Activated CD8-positive, alpha-beta T cell treated with anti-CD3 and anti-CD28 coated beads, Interleukin-2, amount 10 ng/mL, durations not matched to agents 7 days and 5 days (primary cell): ENCODE results near the gene SREK1. TPM values are rescaled to one million over a fixed set of nuclear protein-coding genes. Genes with fewer than 3 reads are reported as not detected.
A peak's percentile ranks its signal among the peaks of the same experiment; 100 is the strongest.

Experiments used
- ATAC-seq: fragments of 150-1000 bp; cut with Tn5 transposase; one replicate; pipeline ENCODE4 v1.10.0; 2021; ENCODE audit warnings: moderate library complexity
- CTCF ChIA-PET: fragments of 350-600 bp; sonication (Branson Sonifier 250); formaldehyde crosslinking; loops from one replicate; lab custom pipeline; 2021; ENCODE audit warnings: antibody characterized with exemption; lab: Charles Lee
- POLR2A ChIA-PET: fragments of 350-600 bp; sonication (Branson Sonifier 250); formaldehyde crosslinking; loops from one replicate; lab custom pipeline; 2021; ENCODE audit warnings: antibody characterized with exemption; lab: Charles Lee
- DNase-seq: peaks from one replicate; pipeline ENCODE4 v3.0.0-alpha.2; 2020
- H3K27ac Mint-ChIP-seq: one replicate; pipeline ENCODE4 v1.8.0; 2021; ENCODE audit warnings: mild to moderate bottlenecking, mixed read lengths
- H3K27me3 Mint-ChIP-seq: one replicate; pipeline ENCODE4 v1.8.0; 2021; ENCODE audit warnings: low read depth, mixed read lengths
- H3K36me3 Mint-ChIP-seq: one replicate; pipeline ENCODE4 v1.8.0; 2021; ENCODE audit warnings: low read depth, mixed read lengths
- H3K4me1 Mint-ChIP-seq: one replicate; pipeline ENCODE4 v1.8.0; 2021; ENCODE audit warnings: low read depth, mixed read lengths
- H3K4me3 Mint-ChIP-seq: one replicate; pipeline ENCODE4 v1.8.0; 2021; ENCODE audit warnings: mild to moderate bottlenecking, mixed read lengths
- H3K9me3 Mint-ChIP-seq: one replicate; pipeline ENCODE4 v1.8.0; 2022; ENCODE audit warnings: mixed read lengths; ENCODE audit not compliant: insufficient read depth
- total RNA-seq, 2 experiments: library from RNA; stranded (reverse); gene quantifications; one replicate each; pipeline ENCODE4 v1.2.3, GENCODE V29; 2021

Gene SREK1
- total RNA-seq, 2 experiments from 2014 or later: 62.3 TPM

DNA sequence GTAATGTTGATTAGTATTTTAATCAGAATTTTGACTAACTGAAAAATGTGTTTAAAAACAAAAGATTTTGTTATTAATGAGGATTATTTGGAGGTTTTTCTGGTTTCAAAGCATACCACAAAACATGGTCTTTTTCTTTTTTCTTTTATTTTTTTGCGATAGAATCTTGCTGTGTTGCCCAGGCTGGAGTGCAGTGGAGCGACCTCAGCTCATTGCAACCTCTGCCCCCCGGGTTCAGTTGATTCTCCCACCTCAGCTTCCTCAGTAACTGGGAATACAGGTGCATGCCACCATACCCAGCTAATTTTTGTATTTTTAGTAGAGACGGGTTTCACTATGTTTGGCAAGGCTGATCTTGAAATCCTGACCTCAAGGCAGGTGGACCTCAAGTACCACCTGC lies 24.1 kb downstream of the SREK1 start:
- ChIA-PET POLR2A (interaction anchor here (1.4 kb wide), 1 partner anchor 24 kb away, joined by 4 read pairs; the partner anchor contains the start of gene SREK1), CTCF (interaction anchor here (0.7 to 1.5 kb wide), 2 partner anchors 11 to 13 kb away, joined by 3 to 5 read pairs; no protein-coding TSS in a partner anchor)
- ATAC-seq: no peak
- no peak for DNase-seq
- Mint-ChIP-seq H3K4me1 (peaks cover 35% of the 10 kb centered on the region), H3K4me3 (no peak overlapping the region), H3K36me3 (peaks cover 49% of the 10 kb centered on the region), H3K27ac (no peak overlapping the region), H3K27me3 (no peaks in the 10 kb centered on the region), H3K9me3 (no peaks in the 10 kb centered on the region)

DNA sequence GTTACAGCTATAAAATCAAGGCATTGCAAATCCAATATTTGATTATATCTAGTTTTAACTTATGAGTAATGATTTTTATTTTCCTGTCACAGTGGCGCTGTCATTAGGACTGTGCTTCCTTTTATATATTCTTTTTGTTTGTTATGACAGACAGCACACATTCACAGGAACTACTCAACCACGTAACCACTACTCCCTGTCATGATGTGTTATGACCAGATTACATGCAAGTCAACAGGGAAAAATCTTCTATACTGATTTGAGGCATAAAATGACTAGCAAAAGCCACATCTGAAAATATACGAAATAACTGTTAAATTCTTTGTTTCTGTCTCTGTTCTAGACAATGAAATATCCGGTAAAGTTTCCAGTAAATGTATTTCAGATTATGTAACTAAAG lies 25.4 kb downstream of the SREK1 start:
- peaks cover 45% of the 10 kb centered on the region for H3K36me3 Mint-ChIP-seq
- ChIA-PET POLR2A (interaction anchor here (1.4 kb wide), 1 partner anchor 26 kb away, joined by 4 read pairs; the partner anchor contains the start of gene SREK1), CTCF (interaction anchor here (1.0 to 1.5 kb wide), 2 partner anchors 30 to 137 kb away, joined by 3 read pairs; no protein-coding TSS in a partner anchor)
- ATAC-seq (peak; percentile 59), DNase-seq (no peak)
- H3K4me3 Mint-ChIP-seq: no peak overlapping the region
- no peaks in the 10 kb centered on the region for H3K9me3 Mint-ChIP-seq
- H3K27ac Mint-ChIP-seq: no peak overlapping the region
- peaks cover 35% of the 10 kb centered on the region for H3K4me1 Mint-ChIP-seq
- H3K27me3 Mint-ChIP-seq: no peaks in the 10 kb centered on the region

- Mint-ChIP-seq H3K4me1 (peaks cover 38% of the 10 kb centered on the region), H3K36me3 (peaks cover 48% of the 10 kb centered on the region), H3K27me3 (no peaks in the 10 kb centered on the region), H3K27ac (peak overlapping the region; percentile 45), H3K4me3 (no peak overlapping the region), H3K9me3 (no peaks in the 10 kb centered on the region)
- POLR2A ChIA-PET: no interaction called here
- DNase-seq: no peak
- ATAC-seq: no peak
- CTCF ChIA-PET: interaction anchor here (1.1 to 1.5 kb wide), 4 partner anchors 8 to 138 kb away, joined by 3 to 4 read pairs (median 3); no protein-coding TSS in a partner anchor
Measured at GRCh38 chr5:66170195-66170919, 26.3 kb downstream of the SREK1 start.

GRCh38 chr5:66171349-66172344 lies 27.5 kb downstream of the SREK1 start:
- H3K27me3 Mint-ChIP-seq: no peaks in the 10 kb centered on the region
- CTCF ChIA-PET: interaction anchor here (0.6 to 1.4 kb wide), 7 partner anchors 10 to 268 kb away, joined by 3 to 4 read pairs (median 3); no protein-coding TSS in a partner anchor
- ATAC-seq: peak; percentile 72
- H3K4me1 Mint-ChIP-seq: peaks cover 31% of the 10 kb centered on the region
- peaks cover 46% of the 10 kb centered on the region for H3K36me3 Mint-ChIP-seq
- peak; percentile 71 for DNase-seq
- no peaks in the 10 kb centered on the region for H3K9me3 Mint-ChIP-seq
- no peak overlapping the region for H3K27ac Mint-ChIP-seq
- no peak overlapping the region for H3K4me3 Mint-ChIP-seq
- POLR2A ChIA-PET: interaction anchor here (0.7 kb wide), 1 partner anchor 245 kb away, joined by 4 read pairs; the partner anchor contains the start of gene ERBIN

- Mint-ChIP-seq H3K27ac (no peak overlapping the region), H3K9me3 (no peaks in the 10 kb centered on the region), H3K4me1 (peaks cover 26% of the 10 kb centered on the region), H3K4me3 (no peak overlapping the region), H3K27me3 (no peaks in the 10 kb centered on the region), H3K36me3 (peaks cover 63% of the 10 kb centered on the region)
- ChIA-PET POLR2A (no interaction called here), CTCF (interaction anchor here (0.6 to 2.7 kb wide), 7 partner anchors 11 to 583 kb away, joined by 3 to 7 read pairs (median 4); partner anchors contain the start of gene SREK1)
- DNase-seq: no peak
- ATAC-seq: no peak
Measured at GRCh38 chr5:66174338-66174737, 30.2 kb downstream of the SREK1 start.

DNA sequence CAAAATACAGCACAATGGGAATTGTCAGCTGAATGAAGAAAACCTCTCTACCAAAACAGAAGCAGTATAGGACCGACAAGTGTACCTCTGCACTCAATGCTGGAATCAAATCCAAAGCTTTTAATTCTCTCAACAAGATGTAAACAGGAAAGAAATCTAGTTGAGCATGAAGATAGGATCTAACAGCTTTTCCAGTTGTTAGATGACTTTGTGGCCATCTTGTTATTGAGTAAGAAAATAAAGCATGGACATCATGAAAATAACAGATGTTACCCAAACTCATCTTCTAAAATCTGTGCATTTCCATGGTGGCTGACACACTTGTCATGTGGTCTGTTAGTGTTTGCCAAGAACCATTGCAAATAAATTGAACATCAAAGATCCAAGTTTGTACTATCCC lies 34.7 kb downstream of the SREK1 start:
- DNase-seq: no peak
- CTCF ChIA-PET: interaction anchor here (1.2 to 1.3 kb wide), 2 partner anchors 10 to 11 kb away, joined by 3 to 5 read pairs; no protein-coding TSS in a partner anchor
- no peak overlapping the region for H3K27ac Mint-ChIP-seq
- no peaks in the 10 kb centered on the region for H3K27me3 Mint-ChIP-seq
- no peaks in the 10 kb centered on the region for H3K9me3 Mint-ChIP-seq
- H3K36me3 Mint-ChIP-seq: peaks cover 66% of the 10 kb centered on the region
- no peak overlapping the region for H3K4me3 Mint-ChIP-seq
- peaks cover 5% of the 10 kb centered on the region for H3K4me1 Mint-ChIP-seq
- ATAC-seq: no peak
- POLR2A ChIA-PET: no interaction called here

DNA sequence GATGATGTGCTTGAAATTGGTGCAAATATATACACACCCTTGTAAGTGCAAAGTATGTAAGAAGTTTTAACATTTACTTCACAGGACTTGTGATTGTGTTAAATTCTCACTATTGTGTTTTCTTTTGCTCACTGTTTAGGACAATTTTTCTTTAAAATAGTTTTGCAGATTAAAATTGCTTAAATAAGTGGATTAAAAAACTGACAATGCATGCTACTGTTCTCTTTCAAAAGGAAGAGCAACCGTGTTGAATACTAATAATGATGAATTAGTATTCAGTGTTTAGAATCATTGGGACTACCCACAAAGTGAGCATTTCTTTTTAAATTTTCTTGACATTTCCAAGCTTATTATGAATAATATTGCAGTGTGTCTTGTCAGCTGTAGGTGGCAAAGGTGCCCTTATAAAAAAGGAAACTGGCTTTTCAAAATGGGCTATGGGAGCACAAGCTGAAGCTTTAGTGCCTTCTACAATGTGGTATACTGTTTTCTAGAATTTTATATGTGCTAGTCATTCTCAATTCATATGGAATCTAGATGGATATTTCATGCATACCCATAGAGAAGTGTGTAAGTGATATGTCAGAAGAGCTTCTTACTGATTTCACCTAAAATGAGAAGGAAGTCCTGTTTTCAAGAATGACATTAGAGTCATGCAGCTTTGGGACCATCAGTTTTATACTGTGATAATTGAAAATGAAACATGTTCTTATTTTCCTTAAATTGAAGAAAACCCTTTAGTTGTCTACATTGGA lies 35.4 kb downstream of the SREK1 start:
- ChIA-PET POLR2A (no interaction called here), CTCF (interaction anchor here (1.2 to 1.3 kb wide), 2 partner anchors 10 to 11 kb away, joined by 3 to 5 read pairs; no protein-coding TSS in a partner anchor)
- Mint-ChIP-seq H3K4me3 (no peak overlapping the region), H3K9me3 (no peaks in the 10 kb centered on the region), H3K27me3 (no peaks in the 10 kb centered on the region), H3K4me1 (peaks cover 5% of the 10 kb centered on the region), H3K36me3 (peaks cover 63% of the 10 kb centered on the region), H3K27ac (no peak overlapping the region)
- no peak for DNase-seq
- ATAC-seq: no peak

DNA sequence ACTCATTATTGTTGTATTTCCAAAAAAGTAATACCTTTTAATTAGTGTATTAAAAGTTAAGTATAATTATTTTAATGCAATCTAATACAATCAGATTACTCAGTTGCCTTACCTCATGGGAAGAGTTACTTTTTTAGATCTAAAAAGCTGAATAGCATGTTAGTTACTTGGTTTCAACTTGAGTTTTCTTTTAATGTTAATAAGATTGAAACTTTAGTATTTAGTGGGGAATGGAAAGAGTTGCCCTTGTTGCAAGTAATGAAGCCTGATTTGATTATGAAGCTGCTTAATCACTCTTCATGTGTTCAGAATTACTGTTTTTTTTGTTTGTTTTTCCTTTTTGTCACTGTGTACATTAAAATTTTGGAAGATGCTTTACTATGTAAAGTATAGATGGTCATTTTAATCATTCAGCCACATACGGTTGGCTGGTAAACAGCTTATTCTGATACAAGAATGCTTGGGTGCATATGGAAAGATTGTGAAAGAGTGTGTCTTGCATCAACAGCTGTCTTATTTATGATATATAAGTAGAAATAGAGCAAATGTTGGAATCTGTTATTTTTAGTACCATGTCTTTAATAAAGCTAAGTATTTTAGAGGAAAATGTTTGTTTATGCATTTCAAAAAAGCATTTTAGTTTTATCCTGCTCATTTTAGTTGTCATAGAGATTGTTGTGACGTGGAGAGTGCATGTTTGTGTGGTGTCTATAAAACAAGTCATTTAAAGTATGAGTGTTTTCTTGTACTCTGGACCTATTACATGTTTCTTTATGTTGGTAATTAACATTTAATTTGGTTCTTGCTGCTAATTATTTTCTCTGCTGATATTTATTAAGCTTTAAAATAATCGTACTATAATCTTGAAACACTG lies 36.4 kb downstream of the SREK1 start:
- H3K27me3 Mint-ChIP-seq: no peaks in the 10 kb centered on the region
- H3K4me3 Mint-ChIP-seq: no peak overlapping the region
- H3K4me1 Mint-ChIP-seq: no peaks in the 10 kb centered on the region
- peaks cover 61% of the 10 kb centered on the region for H3K36me3 Mint-ChIP-seq
- DNase-seq (no peak), ATAC-seq (no peak)
- H3K9me3 Mint-ChIP-seq: no peaks in the 10 kb centered on the region
- CTCF ChIA-PET: interaction anchor here (0.8 to 1.8 kb wide), 4 partner anchors 126 to 420 kb away, joined by 3 to 7 read pairs (median 3); no protein-coding TSS in a partner anchor
- POLR2A ChIA-PET: no interaction called here
- no peak overlapping the region for H3K27ac Mint-ChIP-seq

DNA sequence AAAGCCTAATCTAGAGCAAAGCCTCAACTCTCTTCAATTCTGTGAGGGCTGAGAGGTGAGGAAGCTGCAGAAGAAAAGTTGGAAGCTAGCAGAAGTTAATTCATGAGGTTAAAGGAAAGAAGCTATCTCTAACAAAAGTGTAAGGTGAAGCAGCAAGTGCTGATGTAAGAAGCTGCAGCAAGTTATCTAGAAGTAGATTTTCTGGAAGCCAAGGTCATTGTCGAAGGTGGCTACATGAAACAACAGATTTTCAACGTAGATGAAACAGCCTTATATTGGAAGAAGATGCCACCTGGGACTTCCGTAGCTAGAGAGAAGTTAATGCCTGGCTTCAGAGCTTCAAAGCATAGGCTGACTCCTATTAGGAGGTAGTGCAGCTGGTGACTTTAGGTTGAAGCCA lies 42.0 kb downstream of the SREK1 start:
- CTCF ChIA-PET: interaction anchor here (0.7 kb wide), 1 partner anchor 11 kb away, joined by 4 read pairs; no protein-coding TSS in a partner anchor
- Mint-ChIP-seq H3K27me3 (no peaks in the 10 kb centered on the region), H3K9me3 (no peaks in the 10 kb centered on the region), H3K4me1 (no peaks in the 10 kb centered on the region), H3K4me3 (no peak overlapping the region), H3K27ac (no peak overlapping the region), H3K36me3 (peaks cover 22% of the 10 kb centered on the region)
- POLR2A ChIA-PET: no interaction called here
- DNase-seq (no peak), ATAC-seq (no peak)

DNA sequence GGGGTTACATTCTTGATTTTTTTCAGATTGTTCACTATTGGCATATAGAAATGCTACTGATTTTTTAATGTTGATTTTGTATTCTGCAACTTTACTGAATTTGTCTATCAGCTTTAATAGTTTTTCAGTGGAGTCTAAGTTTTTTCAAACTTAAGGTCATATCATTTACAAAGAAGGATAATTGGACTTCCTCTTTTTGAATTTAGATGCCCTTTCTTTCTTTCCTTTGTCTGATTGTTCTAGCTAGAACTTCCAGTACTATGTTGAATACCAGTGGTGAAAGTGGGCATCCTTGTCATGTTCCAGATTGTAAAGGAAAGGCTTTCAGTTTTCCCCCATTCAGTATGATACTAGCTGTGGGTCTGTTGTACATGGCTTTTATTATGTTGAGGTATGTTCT lies 49.3 kb downstream of the SREK1 start:
- H3K27me3 Mint-ChIP-seq: no peaks in the 10 kb centered on the region
- ChIA-PET CTCF (no interaction called here), POLR2A (no interaction called here)
- no peak overlapping the region for H3K27ac Mint-ChIP-seq
- H3K9me3 Mint-ChIP-seq: no peaks in the 10 kb centered on the region
- DNase-seq: no peak
- no peaks in the 10 kb centered on the region for H3K36me3 Mint-ChIP-seq
- no peaks in the 10 kb centered on the region for H3K4me1 Mint-ChIP-seq
- no peak for ATAC-seq
- H3K4me3 Mint-ChIP-seq: no peak overlapping the region
